Spleen (tissue), 7 donors: ENCODE results near the gene PGAP3.

Source experiments
- POLR2A ChIP-seq, 3 donors: fragments of 450-650 bp; IDR thresholded peaks; one replicate each; pipeline ENCODE4 v1.5.1; 2017; ENCODE audit warnings: antibody characterized with exemption in 3 of 3, mild to moderate bottlenecking in 1 of 3
- TF ChIP-seq, protein P1 (sequence below), 11 experiments: fragments of 200-600 bp in 7 of 11; fragments of 450-650 bp in 4 of 11; sonication (generic) in 4 of 11; IDR thresholded peaks in 8 of 11; conservative IDR thresholded peaks in 3 of 11; 1 replicate in 7 of 11; 2 replicates in 4 of 11; pipeline versions ENCODE4 v1.4.0 to v1.8.0; 2016 to 2021; ENCODE audit warnings: antibody characterized with exemption in 11 of 11, inconsistent platforms in 4 of 11, mild to moderate bottlenecking in 1 of 11
- donor health status: DM: no; HTN: no; CAD: no; lungs with moderate emphysema.
- donor health status: DM: no; HTN: no; CAD: no.
- donor health status: DM: no; HTN: no; CAD: no.

DNA sequence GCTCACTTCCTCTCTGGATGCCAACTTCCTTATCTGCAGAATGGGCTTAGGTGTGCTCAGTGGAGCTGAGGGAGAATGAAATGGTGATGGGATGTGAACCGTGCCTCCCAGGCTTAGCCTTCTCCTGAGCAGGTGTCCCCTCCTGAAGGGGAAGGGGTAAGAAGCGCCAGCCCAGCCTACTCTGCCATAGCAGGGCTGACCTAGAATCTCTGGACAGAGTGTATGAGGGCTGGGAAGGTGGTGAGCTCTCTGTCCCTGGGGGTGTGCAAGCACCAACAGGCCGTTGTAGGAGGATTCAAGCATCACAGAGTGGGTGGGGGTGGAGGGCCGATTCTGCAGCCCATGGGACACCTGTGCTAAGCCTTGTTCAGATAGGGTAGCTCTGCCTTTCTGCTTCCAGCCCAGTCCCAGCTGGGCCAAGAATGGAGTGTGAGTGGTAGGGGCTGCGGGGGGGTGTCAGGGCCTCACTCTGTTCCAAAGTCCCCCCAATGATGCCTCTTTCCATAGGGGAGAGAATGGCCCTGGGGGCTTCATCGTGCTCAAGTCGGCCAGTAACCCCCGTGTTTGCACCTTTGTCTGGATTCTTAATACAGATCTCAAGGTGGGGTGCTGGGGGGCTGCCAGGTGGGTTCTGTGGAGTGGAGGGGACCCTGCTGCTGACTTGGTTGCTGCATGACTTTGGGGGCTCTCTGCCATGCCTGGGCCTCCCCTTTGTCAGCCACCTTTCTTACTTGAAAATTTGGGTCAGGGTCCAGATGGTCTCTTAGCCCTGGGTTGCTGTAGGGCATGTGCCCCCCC is 25.9 kb downstream of the PGAP3 start:
- TF ChIP-seq, protein P1, sequence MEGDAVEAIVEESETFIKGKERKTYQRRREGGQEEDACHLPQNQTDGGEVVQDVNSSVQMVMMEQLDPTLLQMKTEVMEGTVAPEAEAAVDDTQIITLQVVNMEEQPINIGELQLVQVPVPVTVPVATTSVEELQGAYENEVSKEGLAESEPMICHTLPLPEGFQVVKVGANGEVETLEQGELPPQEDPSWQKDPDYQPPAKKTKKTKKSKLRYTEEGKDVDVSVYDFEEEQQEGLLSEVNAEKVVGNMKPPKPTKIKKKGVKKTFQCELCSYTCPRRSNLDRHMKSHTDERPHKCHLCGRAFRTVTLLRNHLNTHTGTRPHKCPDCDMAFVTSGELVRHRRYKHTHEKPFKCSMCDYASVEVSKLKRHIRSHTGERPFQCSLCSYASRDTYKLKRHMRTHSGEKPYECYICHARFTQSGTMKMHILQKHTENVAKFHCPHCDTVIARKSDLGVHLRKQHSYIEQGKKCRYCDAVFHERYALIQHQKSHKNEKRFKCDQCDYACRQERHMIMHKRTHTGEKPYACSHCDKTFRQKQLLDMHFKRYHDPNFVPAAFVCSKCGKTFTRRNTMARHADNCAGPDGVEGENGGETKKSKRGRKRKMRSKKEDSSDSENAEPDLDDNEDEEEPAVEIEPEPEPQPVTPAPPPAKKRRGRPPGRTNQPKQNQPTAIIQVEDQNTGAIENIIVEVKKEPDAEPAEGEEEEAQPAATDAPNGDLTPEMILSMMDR (IDR thresholded peaks at IDR 0.05 in 8 of 11, conservative IDR thresholded peaks at IDR 0.05 in 3 of 11): no peak
- TF ChIP-seq POLR2A (IDR thresholded peaks at IDR 0.05): no peak
